Right lobe of liver (tissue), 4 donors: ENCODE measurements around the gene ZNF444.
"Not testable (repeated sequence)": the region's sequence is repeated elsewhere in the genome, so short reads cannot be mapped to it uniquely, and the experiment has no call there.

ENCODE experiments used
- CTCF ChIP-seq, 4 donors: fragments of 200-600 bp in 3 of 4; fragments of 450-650 bp in 1 of 4; IDR thresholded peaks; one replicate each; pipeline versions ENCODE4 v1.5.1 to v1.8.0; 2016 to 2022; ENCODE audit warnings: antibody characterized with exemption in 4 of 4, mild to moderate bottlenecking in 2 of 4
- POLR2A ChIP-seq: fragments of 450-650 bp; IDR thresholded peaks from one replicate; pipeline ENCODE4 v1.6.1; 2017; ENCODE audit warnings: antibody characterized with exemption, mild to moderate bottlenecking
- donor health status: DM: no; HTN: no; CAD: no.
- donor health status: DM: no; HTN: no; CAD: no.
- donor health status: DM: no; HTN: yes; CAD: no.

GRCh38 chr19:56148955-56149655 is 8.0 kb downstream of the ZNF444 start:
- TF ChIP-seq CTCF (IDR thresholded peaks at IDR 0.05); POLR2A: not testable (repeated sequence)
